ENCODE results near the gene FCSK.

Gene FCSK

DNA sequence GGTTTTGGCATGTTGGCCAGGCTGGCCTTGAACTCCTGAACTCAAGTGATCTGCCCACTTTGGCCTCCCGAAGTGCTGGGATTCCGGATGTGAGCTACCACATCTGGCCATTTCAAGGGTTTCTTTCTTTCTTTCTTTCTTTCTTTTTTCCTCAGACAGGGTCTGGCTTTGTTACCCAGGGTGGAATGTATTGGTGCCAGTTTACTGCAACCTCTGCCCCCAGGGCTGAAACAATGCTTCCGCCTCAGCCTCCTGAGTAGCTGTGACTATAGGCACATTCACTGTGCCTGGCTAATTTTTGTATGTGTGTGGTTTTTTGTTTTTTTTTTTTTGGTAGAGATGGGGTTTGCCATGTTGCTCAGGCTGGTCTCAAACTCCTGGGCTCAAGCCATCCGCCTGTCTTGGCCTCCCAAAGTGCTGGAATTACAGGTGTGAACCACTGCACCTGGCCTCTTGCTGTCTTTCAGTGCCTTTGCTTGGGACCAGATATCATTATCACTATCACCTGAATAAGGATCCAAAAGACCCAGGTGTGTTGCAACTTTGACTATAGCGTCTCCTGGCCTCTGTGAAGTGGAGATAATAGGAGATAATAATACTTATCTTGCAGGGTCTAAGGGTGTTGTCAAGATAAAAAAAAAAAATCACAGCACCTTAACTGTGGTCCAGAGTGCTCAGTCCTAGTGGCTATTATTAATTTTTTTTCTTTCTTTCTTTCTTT, 3.2 kb downstream of the FCSK start:
- DNase-seq: no peak

- DNase-seq: no peak
Measured at GRCh38 chr16:70460737-70461261, 6.4 kb downstream of the FCSK start.

- no peak for DNase-seq
Measured at GRCh38 chr16:70463235-70463634, 8.8 kb downstream of the FCSK start.

DNA sequence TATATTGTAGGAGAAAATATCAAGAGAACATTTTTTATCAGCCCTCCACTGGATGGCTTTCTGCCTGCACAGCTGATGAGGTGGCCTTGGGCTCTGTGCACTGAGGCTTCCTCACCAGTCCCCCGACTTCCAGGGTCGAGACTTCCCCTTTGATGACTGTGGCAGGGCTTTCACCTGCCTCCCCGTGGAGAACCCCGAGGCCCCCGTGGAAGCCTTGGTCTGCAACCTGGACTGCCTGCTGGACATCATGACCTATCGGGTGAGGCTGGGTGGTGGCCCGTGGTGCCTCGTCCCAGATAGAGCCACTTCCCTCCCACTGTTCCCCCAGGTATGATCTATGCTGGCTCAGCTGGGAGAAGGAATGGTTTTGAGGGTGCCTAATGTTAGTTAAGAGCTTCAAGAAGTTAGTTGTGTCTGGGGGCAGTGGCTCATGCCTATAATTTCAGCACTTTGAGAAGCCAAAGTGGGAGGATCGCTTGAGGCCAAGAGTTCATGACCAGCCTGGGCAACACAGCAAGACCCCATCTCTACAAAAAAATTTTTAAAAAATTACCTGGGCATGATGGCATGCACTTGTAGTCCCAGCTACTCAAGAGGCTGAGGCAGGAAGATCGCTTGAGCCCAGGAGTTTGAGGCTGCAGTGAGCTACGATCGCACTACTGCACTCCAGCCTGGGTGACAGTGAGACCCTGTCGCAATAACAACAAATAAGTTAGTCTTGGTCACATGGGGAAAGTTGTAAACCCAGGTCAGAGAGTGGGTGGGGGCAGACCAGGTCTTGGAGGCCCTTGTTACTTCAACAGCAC, 11.8 kb downstream of the FCSK start:
- no peak for DNase-seq

GRCh38 chr16:70466805-70467076, 12.3 kb downstream of the FCSK start:
- no peak for DNase-seq

GRCh38 chr16:70467113-70467512, 12.7 kb downstream of the FCSK start:
- DNase-seq: no peak

DNA sequence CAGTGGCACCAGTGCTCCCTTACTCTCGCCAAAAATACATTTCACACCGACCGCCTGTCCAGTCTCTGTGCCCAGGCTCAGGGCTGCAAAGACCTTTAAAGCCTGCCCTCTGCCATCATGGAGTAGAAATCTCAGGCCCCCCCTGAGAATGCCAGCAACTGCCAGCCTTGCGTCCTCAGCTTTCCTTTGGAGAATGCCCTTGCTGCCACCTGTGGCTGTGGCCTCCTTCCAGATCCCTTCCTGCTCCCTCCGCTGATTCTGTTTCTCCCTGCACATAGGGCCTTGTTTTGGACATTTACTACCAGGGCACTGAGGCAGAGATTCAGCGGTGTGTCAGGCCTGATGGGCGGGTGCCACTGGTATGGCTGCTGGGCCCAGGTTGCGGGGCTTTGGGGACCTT, 13.2 kb downstream of the FCSK start:
- no peak for DNase-seq

- no peak for DNase-seq
Measured at GRCh38 chr16:70468776-70469525, 14.6 kb downstream of the FCSK start.

- DNase-seq: no peak
Measured at GRCh38 chr16:70470141-70470926, 15.9 kb downstream of the FCSK start.

DNA sequence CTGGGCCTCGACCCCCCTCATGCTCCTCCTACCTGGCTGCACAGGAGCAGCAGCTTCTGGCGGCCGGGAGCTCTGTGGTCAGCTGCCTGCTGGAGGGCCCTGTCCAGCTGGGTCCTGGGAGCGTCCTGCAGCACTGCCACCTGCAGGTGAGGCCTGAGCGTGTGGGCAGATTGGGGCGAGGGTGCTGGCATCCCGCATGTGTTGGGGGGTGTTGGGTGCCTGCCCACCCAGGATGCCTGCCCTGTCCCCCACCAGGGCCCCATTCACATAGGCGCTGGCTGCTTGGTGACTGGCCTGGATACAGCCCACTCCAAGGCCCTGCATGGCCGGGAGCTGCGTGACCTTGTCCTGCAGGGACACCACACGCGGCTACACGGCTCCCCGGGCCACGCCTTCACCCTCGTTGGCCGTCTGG, 16.5 kb downstream of the FCSK start:
- DNase-seq: no peak

DNA sequence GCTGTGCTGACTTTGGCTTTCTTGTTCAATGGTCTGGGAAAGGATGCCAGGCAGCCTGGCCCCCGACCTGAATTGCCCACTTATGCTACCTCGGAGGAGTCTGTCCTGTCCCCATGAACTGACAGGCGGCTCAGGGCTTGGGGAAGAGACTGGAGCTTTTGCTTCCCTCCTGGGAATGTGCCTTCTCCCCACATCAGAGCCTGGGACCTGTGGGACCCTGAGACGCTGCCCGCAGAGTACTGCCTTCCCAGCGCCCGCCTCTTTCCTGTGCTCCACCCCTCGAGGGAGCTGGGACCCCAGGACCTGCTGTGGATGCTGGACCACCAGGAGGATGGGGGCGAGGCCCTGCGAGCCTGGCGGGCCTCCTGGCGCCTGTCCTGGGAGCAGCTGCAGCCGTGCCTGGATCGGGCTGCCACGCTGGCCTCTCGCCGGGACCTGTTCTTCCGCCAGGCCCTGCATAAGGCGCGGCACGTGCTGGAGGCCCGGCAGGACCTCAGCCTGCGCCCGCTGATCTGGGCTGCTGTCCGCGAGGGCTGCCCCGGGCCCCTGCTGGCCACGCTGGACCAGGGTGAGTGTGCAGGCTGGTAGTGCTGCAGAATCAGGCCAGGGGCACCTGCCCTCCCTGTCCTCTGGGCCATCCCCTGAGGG, 18.5 kb downstream of the FCSK start:
- DNase-seq: no peak

DNA sequence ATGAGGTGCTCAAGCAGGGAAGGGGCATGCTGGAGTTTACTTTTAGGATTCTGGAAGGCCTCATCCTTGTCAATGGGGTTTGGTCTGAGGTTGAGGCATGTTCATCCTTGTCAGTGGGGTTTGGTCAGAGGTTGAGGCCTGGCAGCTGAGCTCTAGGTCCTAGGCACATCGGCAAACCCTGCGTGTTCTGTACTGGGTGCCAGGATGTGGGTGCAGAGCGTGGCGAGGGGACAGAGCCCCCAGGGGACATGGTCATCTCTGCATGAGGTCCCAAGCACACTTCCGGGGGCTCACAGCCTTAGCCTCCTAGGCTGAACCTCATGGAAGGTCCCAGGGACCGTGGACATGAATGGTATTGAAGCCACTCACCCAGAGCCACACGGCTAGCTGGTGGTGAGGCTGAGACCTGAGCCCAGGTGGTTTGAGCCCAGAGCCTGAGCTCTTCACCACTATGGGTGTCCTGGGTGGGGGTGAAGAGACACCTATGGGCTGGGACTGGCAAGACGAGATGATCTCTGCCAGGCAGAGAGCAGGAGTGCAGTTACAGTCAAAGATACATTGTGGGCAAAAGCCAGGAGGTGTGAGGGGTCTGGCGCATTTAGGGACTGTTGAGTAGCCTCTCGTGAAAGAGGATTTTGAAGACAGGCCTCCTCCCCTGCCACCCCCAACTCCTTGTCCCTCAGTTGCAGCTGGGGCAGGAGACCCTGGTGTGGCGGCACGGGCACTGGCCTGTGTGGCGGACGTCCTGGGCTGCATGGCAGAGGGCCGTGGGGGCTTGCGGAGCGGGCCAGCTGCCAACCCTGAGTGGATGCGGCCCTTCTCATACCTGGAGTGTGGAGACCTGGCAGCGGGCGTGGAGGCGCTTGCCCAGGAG, 19.3 kb downstream of the FCSK start:
- DNase-seq: no peak

- DNase-seq: no peak
Measured at GRCh38 chr16:70474320-70475053, 20.1 kb downstream of the FCSK start.

GRCh38 chr16:70475054-70475871, 20.9 kb downstream of the FCSK start:
- no peak for DNase-seq

DNA sequence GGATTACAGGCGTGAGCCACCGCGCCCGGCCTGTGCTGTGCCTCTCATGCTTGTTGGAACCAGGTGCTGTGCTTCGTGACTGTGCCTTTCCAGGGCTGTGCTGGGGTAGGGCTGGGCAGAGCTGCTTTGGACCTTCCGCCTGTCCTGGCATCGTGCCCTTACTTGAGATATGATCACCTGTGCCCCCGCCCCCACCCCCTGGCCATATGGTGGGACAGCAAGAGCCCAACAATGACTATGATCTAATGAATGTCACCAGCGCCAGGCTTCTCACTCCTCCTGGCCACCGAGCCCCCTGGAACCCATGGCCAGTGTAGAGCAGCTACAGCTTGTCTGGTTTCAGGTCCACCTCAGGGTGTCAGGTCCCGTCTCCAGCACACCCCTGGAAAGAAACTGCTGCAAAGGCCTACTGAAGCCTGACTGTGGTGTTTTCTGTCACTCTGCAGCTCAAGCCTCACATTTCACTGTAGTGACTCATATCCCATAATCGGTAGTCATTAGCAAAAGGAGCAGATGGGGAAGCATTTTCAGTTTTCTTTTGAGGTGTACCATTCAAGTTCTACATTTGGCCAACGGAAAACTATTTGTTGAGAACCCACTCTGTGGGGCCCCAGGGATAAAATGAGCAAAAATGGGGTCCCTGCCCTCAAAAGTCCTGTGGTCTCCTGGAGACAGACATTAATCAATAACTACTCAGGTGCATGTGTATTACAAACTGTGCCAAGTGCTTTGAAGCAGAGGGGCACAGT, 22.1 kb downstream of the FCSK start:
- DNase-seq: no peak

- DNase-seq: no peak
Measured at GRCh38 chr16:70478169-70478568, 23.8 kb downstream of the FCSK start.

DNA sequence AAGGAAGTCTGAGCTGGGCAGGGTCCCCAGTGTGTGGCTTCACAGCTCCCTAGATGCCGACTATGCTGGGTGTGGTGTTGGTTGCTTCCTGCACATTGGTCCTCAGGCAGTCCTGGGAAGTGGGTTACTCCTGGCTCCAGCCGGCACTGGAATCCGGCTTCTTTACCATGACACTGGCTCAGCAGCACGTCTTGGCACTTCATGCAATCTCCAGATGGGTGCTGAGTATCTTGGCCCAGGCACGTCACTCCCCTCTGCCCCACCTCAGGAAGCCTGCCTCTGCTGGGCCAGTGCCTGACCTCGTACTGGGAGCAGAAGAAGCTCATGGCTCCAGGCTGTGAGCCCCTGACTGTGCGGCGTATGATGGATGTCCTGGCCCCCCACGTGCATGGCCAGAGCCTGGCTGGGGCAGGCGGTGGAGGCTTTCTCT, 24.5 kb downstream of the FCSK start:
- DNase-seq: no peak
